Lower leg skin (tissue), 4 donors: ENCODE data around the gene CIP2A. TPM values are rescaled to one million over a fixed set of nuclear protein-coding genes. Genes with fewer than 3 reads are reported as not detected.

Experiments used
- DNase-seq, 2 donors: peaks; one replicate each; pipeline ENCODE4 v3.0.0-alpha.2; 2019; ENCODE audit warnings: low spot score in 2 of 2
- H3K4me3 ChIP-seq: fragments of 200-600 bp; sonication (generic); 2 replicates; pipeline ENCODE4 v1.5.1; 2017; ENCODE audit warnings: mild to moderate bottlenecking, low read depth; ENCODE audit not compliant: poor library complexity, severe bottlenecking
- CTCF ChIP-seq, 3 donors: fragments of 450-650 bp; IDR thresholded peaks; one replicate each; pipeline ENCODE4 v1.5.1; 2016; ENCODE audit warnings: antibody characterized with exemption in 3 of 3, mild to moderate bottlenecking in 3 of 3, moderate library complexity in 2 of 3
- POLR2A ChIP-seq, 2 donors: fragments of 450-650 bp; IDR thresholded peaks; one replicate each; pipeline ENCODE4 v1.6.1; 2016 to 2017; ENCODE audit warnings: antibody characterized with exemption in 2 of 2, mild to moderate bottlenecking in 1 of 2, moderate library complexity in 1 of 2
- whole genome bisulfite sequencing, 2 donors: methylation state at CpG; one replicate each; pipeline ENCODE4 v1.1.5; 2018; 5-methylcytosine and 5-hydroxymethylcytosine counted together
- intact Hi-C: fragments of 100-400 bp; cut with DNase I; formaldehyde crosslinking; loops from one replicate; pipeline ENCODE4 v1.15.0; 2023; ENCODE audit warnings: low total_unique reads
- total RNA-seq, 4 donors: library from RNA; depleted of rRNA; stranded (reverse); fragments of >200 nt; gene quantifications; one replicate each; pipeline ENCODE4 v1.1.0, GENCODE V29; 2016

The CIP2A gene
- total RNA-seq, 4 donors from 2014 or later: 0.84 to 2.2 (median 1.3) TPM

GRCh38 chr3:108608750-108609149, 19.5 kb upstream of the CIP2A start:
- intact Hi-C loops: no loop called here

GRCh38 chr3:108605491-108605890, 16.3 kb upstream of the CIP2A start:
- TF ChIP-seq CTCF (IDR thresholded peaks at IDR 0.05): no peak
- TF ChIP-seq POLR2A (IDR thresholded peaks at IDR 0.05): no peak
- DNase-seq: no peak
- 74 to 83% methylated on average over 4 of the region's 4 CpGs for WGBS, 2 donors
- H3K4me3 ChIP-seq: no peak overlapping the region
- intact Hi-C loops: no loop called here

More at GRCh38 chr3:108608750-108609149, 19.5 kb upstream of the CIP2A start:
- H3K4me3 ChIP-seq: no peak overlapping the region
- DNase-seq: no peak
- no peak for TF ChIP-seq POLR2A (IDR thresholded peaks at IDR 0.05)
- WGBS, 2 donors: 82% methylated on average over 4 of the region's 4 CpGs

- no peak for DNase-seq
Observed at GRCh38 chr3:108605028-108605427, 15.8 kb upstream of the CIP2A start.

GRCh38 chr3:108603691-108604090, 14.5 kb upstream of the CIP2A start:
- H3K4me3 ChIP-seq: no peak overlapping the region
- no peak for TF ChIP-seq CTCF (IDR thresholded peaks at IDR 0.05)
- TF ChIP-seq POLR2A (IDR thresholded peaks at IDR 0.05): no peak
- no peak for DNase-seq
- intact Hi-C loops: no loop called here

More at GRCh38 chr3:108605028-108605427, 15.8 kb upstream of the CIP2A start:
- 94% methylated on average over 2 of the region's 2 CpGs for WGBS, 2 donors
- intact Hi-C loops: no loop called here
- TF ChIP-seq POLR2A (IDR thresholded peaks at IDR 0.05): no peak
- TF ChIP-seq CTCF (IDR thresholded peaks at IDR 0.05): no peak
- no peak overlapping the region for H3K4me3 ChIP-seq

- no peak overlapping the region for H3K4me3 ChIP-seq
- intact Hi-C loops: no loop called here
- TF ChIP-seq CTCF (IDR thresholded peaks at IDR 0.05) (no peak), POLR2A (IDR thresholded peaks at IDR 0.05) (no peak)
- WGBS, 2 donors: 90 to 97% methylated on average over 2 of the region's 2 CpGs
- DNase-seq: no peak
Observed at GRCh38 chr3:108602935-108603294, 13.7 kb upstream of the CIP2A start.

- TF ChIP-seq POLR2A (IDR thresholded peaks at IDR 0.05): no peak
- 78 to 82% methylated on average over 5 of the region's 5 CpGs for WGBS, 2 donors
- intact Hi-C loops: no loop called here
Observed at GRCh38 chr3:108602249-108602934, 13.2 kb upstream of the CIP2A start.

More at GRCh38 chr3:108602249-108602934, 13.2 kb upstream of the CIP2A start:
- H3K4me3 ChIP-seq: no peak overlapping the region
- DNase-seq: no peak
